H1 (cell line): ENCODE results near the gene APLP1. TPM values are rescaled to one million over a fixed set of nuclear protein-coding genes. Genes with fewer than 3 reads are reported as not detected.

Experiments used
- CTCF ChIA-PET: fragments of 300-600 bp; sonication (Branson Sonifier 250); formaldehyde crosslinking; loops from one replicate; lab custom pipeline; 2021; ENCODE audit not compliant: partially characterized antibody; lab: Charles Lee
- POLR2A ChIA-PET: fragments of 300-600 bp; sonication (Branson Sonifier 250); formaldehyde crosslinking; loops from one replicate; lab custom pipeline; 2021; ENCODE audit warnings: inconsistent platforms; ENCODE audit not compliant: partially characterized antibody; lab: Charles Lee
- DNase-seq, 2 experiments: peaks; one replicate each; pipeline versions ENCODE4 v3.0.0 to v3.0.0-alpha.2; 2010 to 2022; ENCODE audit warnings: low spot score in 2 of 2, low read depth in 1 of 2, mixed read lengths in 1 of 2
- FAIRE-seq: peaks from 2 replicates; lab custom pipeline; 2011; peaks lifted over from hg19 to GRCh38; lab: Jason Lieb, UNC
- H2AFZ ChIP-seq: 2 replicates; pipeline ENCODE4 v1.8.1; 2012; ENCODE audit warnings: low read length, inconsistent platforms
- H2AK5ac ChIP-seq: 2 replicates; pipeline ENCODE4 v1.6.1; 2013; ENCODE audit warnings: low read depth, low read length
- H2BK120ac ChIP-seq: replicated peaks from 2 replicates; pipeline ENCODE3; 2013; ENCODE audit warnings: low read depth, low read length, inconsistent platforms
- H2BK12ac ChIP-seq: 2 replicates; pipeline ENCODE4 v1.6.1; 2013; ENCODE audit warnings: low read depth, low read length
- H2BK15ac ChIP-seq: 2 replicates; pipeline ENCODE4 v1.6.1; 2013; ENCODE audit warnings: low read length
- H2BK20ac ChIP-seq: 2 replicates; pipeline ENCODE4 v1.6.1; 2013; ENCODE audit warnings: low read length
- H2BK5ac ChIP-seq: 2 replicates; pipeline ENCODE4 v1.6.1; 2013; ENCODE audit warnings: low read depth, low read length
- H3K14ac ChIP-seq: 2 replicates; pipeline ENCODE4 v1.6.1; 2013; ENCODE audit warnings: inconsistent platforms; ENCODE audit not compliant: insufficient read length
- H3K18ac ChIP-seq: 2 replicates; pipeline ENCODE4 v1.6.1; 2013; ENCODE audit warnings: low read length; ENCODE audit errors: extremely low read depth
- H3K23ac ChIP-seq: 2 replicates; pipeline ENCODE4 v1.6.1; 2013; ENCODE audit warnings: inconsistent platforms; ENCODE audit not compliant: insufficient read length
- H3K23me2 ChIP-seq: 2 replicates; pipeline ENCODE4 v1.6.1; 2013; ENCODE audit warnings: low read depth, low read length
- H3K27ac ChIP-seq: 2 replicates; pipeline ENCODE4 v1.6.1; 2011; ENCODE audit warnings: low read depth, low read length, inconsistent platforms
- H3K27me3 ChIP-seq, 4 experiments: replicated peaks in 1 of 4; 1 replicate in 1 of 4; 2 replicates in 3 of 4; pipeline versions ENCODE4 v1.6.1 to v1.8.1; 2011 to 2013; ENCODE audit warnings: low read length in 3 of 4, mild to moderate bottlenecking in 3 of 4, inconsistent platforms in 2 of 4, mixed read lengths in 2 of 4, moderate library complexity in 1 of 4; ENCODE audit not compliant: control insufficient read depth in 3 of 4, insufficient read depth in 3 of 4; ENCODE audit errors: extremely low read depth in 1 of 4
- H3K36me3 ChIP-seq, 4 experiments: 2 replicates each; pipeline versions ENCODE4 v1.6.1 to v1.8.1; 2011 to 2013; ENCODE audit warnings: mild to moderate bottlenecking in 4 of 4, low read length in 3 of 4, moderate library complexity in 2 of 4, control low read depth in 1 of 4, inconsistent platforms in 1 of 4; ENCODE audit not compliant: insufficient read depth in 4 of 4, control insufficient read depth in 2 of 4
- H3K4ac ChIP-seq: replicated peaks from 2 replicates; pipeline ENCODE3; 2013; ENCODE audit warnings: low read length, low read depth, mixed read lengths, inconsistent platforms; ENCODE audit not compliant: insufficient read length
- H3K4me1 ChIP-seq, 4 experiments: replicated peaks in 1 of 4; 1 replicate in 1 of 4; 2 replicates in 3 of 4; pipeline versions ENCODE4 v1.6.1 to v1.8.1; 2011 to 2013; ENCODE audit warnings: low read length in 3 of 4, inconsistent platforms in 2 of 4, mixed read lengths in 1 of 4; ENCODE audit not compliant: insufficient read depth in 4 of 4, control insufficient read depth in 3 of 4
- H3K4me2 ChIP-seq, 2 experiments: 2 replicates each; pipeline versions ENCODE4 v1.6.1 to v1.8.1; 2011 to 2013; ENCODE audit warnings: low read depth in 2 of 2, low read length in 2 of 2, control low read depth in 1 of 2, inconsistent platforms in 1 of 2, mild to moderate bottlenecking in 1 of 2; ENCODE audit not compliant: insufficient read depth in 1 of 2
- H3K4me3 ChIP-seq, 4 experiments: fragments of 200-600, 300-600 bp in 1 of 4; sonication (generic), shearing (Covaris generic), sonication (Bioruptor Twin) in 1 of 4; 2 replicates each; pipeline versions ENCODE4 v1.5.1 to v1.8.1; 2011 to 2016; ENCODE audit warnings: low read length in 4 of 4, low read depth in 3 of 4, control low read depth in 2 of 4, inconsistent platforms in 2 of 4, mild to moderate bottlenecking in 2 of 4, mixed read lengths in 1 of 4, moderate library complexity in 1 of 4; ENCODE audit not compliant: insufficient read depth in 2 of 4; ENCODE audit errors: extremely low read depth in 1 of 4
- H3K56ac ChIP-seq: replicated peaks from 2 replicates; pipeline ENCODE3; 2013; ENCODE audit warnings: low read depth, mild to moderate bottlenecking, mixed read lengths, low read length, inconsistent platforms; ENCODE audit not compliant: insufficient read length
- H3K79me1 ChIP-seq: 2 replicates; pipeline ENCODE4 v1.6.1; 2013; ENCODE audit warnings: low read depth, low read length, control low read depth
- H3K79me2 ChIP-seq, 2 experiments: 2 replicates each; pipeline versions ENCODE4 v1.6.1 to v1.8.1; 2012 to 2013; ENCODE audit warnings: low read length in 2 of 2, mild to moderate bottlenecking in 2 of 2, inconsistent platforms in 1 of 2; ENCODE audit not compliant: insufficient read depth in 2 of 2, control insufficient read depth in 1 of 2
- H3K9ac ChIP-seq, 4 experiments: replicated peaks in 1 of 4; 1 replicate in 1 of 4; 2 replicates in 3 of 4; pipeline versions ENCODE4 v1.6.1 to v1.8.1; 2011 to 2013; ENCODE audit warnings: low read depth in 3 of 4, low read length in 3 of 4, control low read depth in 2 of 4, mild to moderate bottlenecking in 2 of 4, moderate library complexity in 2 of 4, inconsistent platforms in 1 of 4; ENCODE audit errors: extremely low read depth in 1 of 4
- H3K9me3 ChIP-seq, 2 experiments: 2 replicates each; pipeline versions ENCODE4 v1.6.1 to v1.8.1; 2012 to 2013; ENCODE audit warnings: mild to moderate bottlenecking in 2 of 2, moderate library complexity in 2 of 2, control low read depth in 1 of 2, inconsistent platforms in 1 of 2, low read depth in 1 of 2, low read length in 1 of 2, mixed read lengths in 1 of 2; ENCODE audit not compliant: insufficient read depth in 2 of 2
- H4K20me1 ChIP-seq, 2 experiments: replicated peaks in 1 of 2; 2 replicates each; pipeline versions ENCODE3 to v1.8.1; 2011 to 2013; ENCODE audit warnings: inconsistent platforms in 2 of 2, low read length in 2 of 2, mild to moderate bottlenecking in 1 of 2; ENCODE audit not compliant: insufficient read depth in 2 of 2, control insufficient read depth in 1 of 2
- H4K5ac ChIP-seq: 2 replicates; pipeline ENCODE4 v1.6.1; 2013; ENCODE audit warnings: low read length, low read depth, mixed read lengths, inconsistent platforms; ENCODE audit not compliant: insufficient read length
- H4K8ac ChIP-seq: 2 replicates; pipeline ENCODE4 v1.8.0; 2013; ENCODE audit warnings: mild to moderate bottlenecking, moderate library complexity, low read length, inconsistent platforms; ENCODE audit not compliant: insufficient read depth; ENCODE audit errors: extremely low read depth
- H4K91ac ChIP-seq: replicated peaks from 2 replicates; pipeline ENCODE3; 2013; ENCODE audit warnings: low read length, mixed read lengths, inconsistent platforms; ENCODE audit not compliant: insufficient read length
- BACH1 ChIP-seq: IDR thresholded peaks from 2 replicates; pipeline ENCODE4 v1.6.1; 2012; ENCODE audit warnings: low read length, improper control_type of control experiment
- CREB1 ChIP-seq: IDR thresholded peaks from 2 replicates; pipeline ENCODE4 v1.6.1; 2012; ENCODE audit warnings: inconsistent platforms
- CTBP2 ChIP-seq: IDR thresholded peaks from 2 replicates; pipeline ENCODE4 v1.7.0; 2011; ENCODE audit warnings: borderline replicate concordance, mild to moderate bottlenecking, moderate library complexity, mixed read lengths, low read length; ENCODE audit not compliant: insufficient read depth, insufficient read length
- EGR1 ChIP-seq: IDR thresholded peaks from 2 replicates; pipeline ENCODE4 v1.6.1; 2011; ENCODE audit warnings: low read depth, low read length, borderline replicate concordance
- MAX ChIP-seq: IDR thresholded peaks from 2 replicates; pipeline ENCODE4 v1.6.1; 2012; ENCODE audit warnings: inconsistent platforms
- NANOG ChIP-seq: IDR thresholded peaks from 2 replicates; pipeline ENCODE4 v1.6.1; 2011; ENCODE audit warnings: low read length, low read depth, mild to moderate bottlenecking, inconsistent platforms; ENCODE audit not compliant: insufficient read depth, poor library complexity, severe bottlenecking
- TAF1 ChIP-seq: IDR thresholded peaks from 2 replicates; pipeline ENCODE4 v1.6.1; 2011; ENCODE audit warnings: mild to moderate bottlenecking, low read depth, low read length
- WGBS, 2 experiments: shearing (Covaris generic) in 1 of 2; methylation state at CpG; one replicate each; pipeline versions ENCODE4 v1.1.6 to v1.1.7; 2013 to 2015; ENCODE audit warnings: low lambda C conversion rate in 2 of 2, mixed read lengths in 2 of 2, inconsistent platforms in 1 of 2, low coverage in 1 of 2, missing lambda C conversion rate in 1 of 2; ENCODE audit not compliant: insufficient replicate concordance in 2 of 2, insufficient coverage in 1 of 2, insufficient read length in 1 of 2; ENCODE audit errors: extremely low coverage in 1 of 2, missing lambda C conversion rate in 1 of 2; 5-methylcytosine and 5-hydroxymethylcytosine counted together
- polyA plus RNA-seq, 7 experiments: library from polyadenylated mRNA; depleted of rRNA in 3 of 7; stranded (reverse) in 5 of 7; unstranded in 2 of 7; fragments of >200 nt in 5 of 7; fragments of 200-250 nt in 2 of 7; gene quantifications; 1 replicate in 5 of 7; 2 replicates in 1 of 7; 4 replicates in 1 of 7; pipeline versions ENCODE4 v1.2.1 to v1.2.3, GENCODE V29; 2011 to 2013; ENCODE audit warnings: missing spikeins in 2 of 7, mixed read lengths in 2 of 7
- total RNA-seq: library from RNA; stranded (reverse); fragmentation: NEBNext Ultra II Directional; extraction: Animal tissue kit (Norgen Biotek cat#: 25700); gene quantifications from 2 replicates; pipeline ENCODE4 v1.2.1, GENCODE V29; 2021
- TF ChIP-seq, protein P1 (sequence below): IDR thresholded peaks from 2 replicates; pipeline ENCODE4 v1.6.1; 2012; ENCODE audit warnings: inconsistent platforms

APLP1 gene
- total and polyA plus RNA-seq, 2 of the 8 experiments (the other 6 are each of a cell fraction or from before 2014, with no cell fraction given) = 19.9 to 22.0 TPM

- no peaks in the 10 kb centered on the region for H3K27me3 ChIP-seq
- DNase-seq = peak; percentile 60 to 78
- POLR2A ChIA-PET = interaction anchor here (1.5 to 1.6 kb wide), 2 partner anchors 29 to 34 kb away, joined by 3 to 8 read pairs; partner anchors contain the start of gene APLP1
Observed at GRCh38 chr19:35903550-35904179, 35.3 kb downstream of the APLP1 start.

More at GRCh38 chr19:35903550-35904179, 35.3 kb downstream of the APLP1 start:
- Histone ChIP-seq H3K79me1 (no peaks in the 10 kb centered on the region; the same call in 1 of the 2 replicates), H3K27ac (no peak overlapping the region), H2BK5ac (peak overlapping the region; percentile 71; the same call in 1 of the 2 replicates), H3K23me2 (peaks cover 10% of the 10 kb centered on the region), H3K4me1 (peaks cover 0 to 21% (median 11%) of the 10 kb centered on the region in 4 experiments; a peak in 6 of 7 replicates), H3K18ac (peak overlapping the region; percentile 60; the same call in 1 of the 2 replicates), H3K79me2 (0 out of 4 replicates have a peak, but pooled peaks cover 0 to under 1% of the 10 kb centered on the region in 2 experiments), H3K14ac (no peak overlapping the region), H3K4me3 (peak overlapping the region; percentile 36 to 62 (median 51)), H2AK5ac (no peak overlapping the region), H3K9me3 (no peaks in the 10 kb centered on the region), H2AFZ (0 out of 2 replicates have a peak overlapping the region, but pooled peaks have one; percentile 36), H4K5ac (peak overlapping the region; percentile 32), H2BK15ac (0 out of 2 replicates have a peak overlapping the region, but pooled peaks have one; percentile 61), H3K9ac (peak overlapping the region in 3 of 4 experiments; percentile 36 to 54 (median 42); a peak in 4 of 7 replicates)
- FAIRE-seq = no peak
- 3% methylated on average over 24 of the region's 24 CpGs; no CpG with 5 or more reads in 1 of the 2 experiments for WGBS, 2 experiments
- TF ChIP-seq TAF1 (peak; percentile 55; the same call in 1 of the 2 replicates), BACH1 (peak; percentile 37; the same call in 1 of the 2 replicates), CTBP2 (no peak), NANOG (no peak), CREB1 (peak; percentile 65; the same call in 1 of the 2 replicates), MAX (peak; percentile 96), EGR1 (peak; percentile 96)
- TF ChIP-seq, protein P1, sequence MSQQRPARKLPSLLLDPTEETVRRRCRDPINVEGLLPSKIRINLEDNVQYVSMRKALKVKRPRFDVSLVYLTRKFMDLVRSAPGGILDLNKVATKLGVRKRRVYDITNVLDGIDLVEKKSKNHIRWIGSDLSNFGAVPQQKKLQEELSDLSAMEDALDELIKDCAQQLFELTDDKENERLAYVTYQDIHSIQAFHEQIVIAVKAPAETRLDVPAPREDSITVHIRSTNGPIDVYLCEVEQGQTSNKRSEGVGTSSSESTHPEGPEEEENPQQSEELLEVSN = peak; percentile 86
- TF ChIP-seq, all 59 proteins: peak for 6
- peak overlapping the region; percentile 48; the same call in 1 of the 2 replicates for H4K8ac ChIP-seq
- H3K4ac ChIP-seq = no peak overlapping the region
- H2BK20ac ChIP-seq = no peak overlapping the region
- no peak overlapping the region for H3K56ac ChIP-seq
- no peak overlapping the region for H3K23ac ChIP-seq
- H4K20me1 ChIP-seq = no peaks in the 10 kb centered on the region
- H2BK120ac ChIP-seq = no peak overlapping the region
- peak overlapping the region; percentile 73 for H4K91ac ChIP-seq
- peak overlapping the region; percentile 86 to 91 for H3K4me2 ChIP-seq
- H2BK12ac ChIP-seq = 0 out of 2 replicates have a peak overlapping the region, but pooled peaks have one; percentile 50
- H3K36me3 ChIP-seq = no peaks in the 10 kb centered on the region
- CTCF ChIA-PET = interaction anchor here (0.6 to 1.4 kb wide), 3 partner anchors 18 to 180 kb away, joined by 3 read pairs; no protein-coding TSS in a partner anchor
